Erythroblast (primary cell): ENCODE results near the gene KCNJ11.

Source experiments
- GATA1 ChIP-seq: IDR thresholded peaks from 2 replicates; pipeline ENCODE4 v1.6.1; 2011; ENCODE audit warnings: low read depth, mild to moderate bottlenecking, control low read depth, low read length, moderate library complexity
- POLR2A ChIP-seq: IDR thresholded peaks from 2 replicates; pipeline ENCODE4 v1.6.1; 2011; ENCODE audit warnings: mild to moderate bottlenecking, low read length

GRCh38 chr11:17437366-17437765 is 48.9 kb upstream of the KCNJ11 start:
- TF ChIP-seq POLR2A, result no peak
- TF ChIP-seq GATA1, result no peak
